Measurements from ENCODE around the gene HYKK.

Gene HYKK, protein sequence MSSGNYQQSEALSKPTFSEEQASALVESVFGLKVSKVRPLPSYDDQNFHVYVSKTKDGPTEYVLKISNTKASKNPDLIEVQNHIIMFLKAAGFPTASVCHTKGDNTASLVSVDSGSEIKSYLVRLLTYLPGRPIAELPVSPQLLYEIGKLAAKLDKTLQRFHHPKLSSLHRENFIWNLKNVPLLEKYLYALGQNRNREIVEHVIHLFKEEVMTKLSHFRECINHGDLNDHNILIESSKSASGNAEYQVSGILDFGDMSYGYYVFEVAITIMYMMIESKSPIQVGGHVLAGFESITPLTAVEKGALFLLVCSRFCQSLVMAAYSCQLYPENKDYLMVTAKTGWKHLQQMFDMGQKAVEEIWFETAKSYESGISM
- long read RNA-seq, result 0 reads

DNA sequence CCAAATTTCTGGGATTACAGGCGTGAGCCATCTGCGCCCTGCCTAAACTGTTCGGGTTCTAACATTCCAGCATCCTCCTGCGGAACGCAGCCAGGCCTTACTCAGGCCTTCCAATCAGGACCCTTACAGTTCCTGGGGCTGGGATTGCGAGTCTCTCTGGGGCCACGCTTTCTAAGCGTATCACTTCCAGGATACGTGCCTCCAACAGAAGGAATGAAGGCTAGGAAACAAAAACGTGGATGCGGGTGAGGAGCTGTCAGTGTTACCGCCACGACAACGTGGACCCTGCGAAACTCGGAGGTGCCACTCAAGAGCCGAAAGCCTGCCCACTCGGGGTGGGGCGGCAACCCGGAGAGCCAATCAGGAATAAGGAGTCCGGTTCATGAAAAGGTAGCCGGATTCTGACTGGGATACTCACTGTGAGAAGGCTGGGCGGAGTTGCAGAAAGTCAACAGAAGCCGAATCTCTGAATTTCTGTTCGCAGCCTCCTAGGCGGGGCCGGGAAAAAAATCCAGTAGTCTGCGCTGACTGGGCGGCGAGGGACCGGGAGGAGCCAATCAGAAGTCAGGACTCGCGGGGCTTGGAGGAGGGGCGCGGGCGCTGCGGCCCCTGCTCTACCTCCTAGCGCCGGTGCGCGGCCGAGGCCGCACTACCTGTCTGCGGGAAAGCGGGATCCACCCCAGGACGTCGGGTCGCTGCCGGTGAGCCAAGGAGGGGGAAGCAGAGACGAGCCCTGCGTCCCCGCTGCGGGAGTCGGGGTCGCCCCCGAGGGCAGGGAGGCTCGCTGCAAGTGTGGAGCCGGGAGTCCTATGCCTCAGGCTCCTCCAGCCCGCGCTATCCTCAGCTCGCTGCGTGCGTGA lies at the start of gene HYKK:
TSS of gene HYKK (plus strand) at position 607 of the 860 bp plus-strand sequence. CDS start 5,512 bp downstream, outside the sequence.
- peak within 1 kb of the TSS; percentile 71 for H3K4me3 ChIP-seq (replicated peaks; ENCODE audit: insufficient read depth, low read length)
- peak; percentile 65 to 72 for DNase-seq (ENCODE audit: low read depth in 1 of 2, low spot score in 1 of 2)
- H3K27me3 ChIP-seq (ENCODE audit: insufficient read depth, poor library complexity, severe bottlenecking), result peaks cover 28% of the 10 kb centered on the region
- no peak within 1 kb of the TSS for H3K27ac ChIP-seq (replicated peaks)
- TF ChIP-seq SPI1 (IDR thresholded peaks at IDR 0.05; ENCODE audit: borderline replicate concordance, low read depth) (no peak), GABPA (IDR thresholded peaks at IDR 0.05; ENCODE audit: low read depth) (no peak), POLR2AphosphoS5 (IDR thresholded peaks at IDR 0.05; ENCODE audit: low read depth) (no peak)
- TF ChIP-seq, protein P1, sequence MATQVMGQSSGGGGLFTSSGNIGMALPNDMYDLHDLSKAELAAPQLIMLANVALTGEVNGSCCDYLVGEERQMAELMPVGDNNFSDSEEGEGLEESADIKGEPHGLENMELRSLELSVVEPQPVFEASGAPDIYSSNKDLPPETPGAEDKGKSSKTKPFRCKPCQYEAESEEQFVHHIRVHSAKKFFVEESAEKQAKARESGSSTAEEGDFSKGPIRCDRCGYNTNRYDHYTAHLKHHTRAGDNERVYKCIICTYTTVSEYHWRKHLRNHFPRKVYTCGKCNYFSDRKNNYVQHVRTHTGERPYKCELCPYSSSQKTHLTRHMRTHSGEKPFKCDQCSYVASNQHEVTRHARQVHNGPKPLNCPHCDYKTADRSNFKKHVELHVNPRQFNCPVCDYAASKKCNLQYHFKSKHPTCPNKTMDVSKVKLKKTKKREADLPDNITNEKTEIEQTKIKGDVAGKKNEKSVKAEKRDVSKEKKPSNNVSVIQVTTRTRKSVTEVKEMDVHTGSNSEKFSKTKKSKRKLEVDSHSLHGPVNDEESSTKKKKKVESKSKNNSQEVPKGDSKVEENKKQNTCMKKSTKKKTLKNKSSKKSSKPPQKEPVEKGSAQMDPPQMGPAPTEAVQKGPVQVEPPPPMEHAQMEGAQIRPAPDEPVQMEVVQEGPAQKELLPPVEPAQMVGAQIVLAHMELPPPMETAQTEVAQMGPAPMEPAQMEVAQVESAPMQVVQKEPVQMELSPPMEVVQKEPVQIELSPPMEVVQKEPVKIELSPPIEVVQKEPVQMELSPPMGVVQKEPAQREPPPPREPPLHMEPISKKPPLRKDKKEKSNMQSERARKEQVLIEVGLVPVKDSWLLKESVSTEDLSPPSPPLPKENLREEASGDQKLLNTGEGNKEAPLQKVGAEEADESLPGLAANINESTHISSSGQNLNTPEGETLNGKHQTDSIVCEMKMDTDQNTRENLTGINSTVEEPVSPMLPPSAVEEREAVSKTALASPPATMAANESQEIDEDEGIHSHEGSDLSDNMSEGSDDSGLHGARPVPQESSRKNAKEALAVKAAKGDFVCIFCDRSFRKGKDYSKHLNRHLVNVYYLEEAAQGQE (IDR thresholded peaks at IDR 0.05; ENCODE audit: insufficient replicate concordance, low read depth), result no peak
- TF ChIP-seq, protein P2, sequence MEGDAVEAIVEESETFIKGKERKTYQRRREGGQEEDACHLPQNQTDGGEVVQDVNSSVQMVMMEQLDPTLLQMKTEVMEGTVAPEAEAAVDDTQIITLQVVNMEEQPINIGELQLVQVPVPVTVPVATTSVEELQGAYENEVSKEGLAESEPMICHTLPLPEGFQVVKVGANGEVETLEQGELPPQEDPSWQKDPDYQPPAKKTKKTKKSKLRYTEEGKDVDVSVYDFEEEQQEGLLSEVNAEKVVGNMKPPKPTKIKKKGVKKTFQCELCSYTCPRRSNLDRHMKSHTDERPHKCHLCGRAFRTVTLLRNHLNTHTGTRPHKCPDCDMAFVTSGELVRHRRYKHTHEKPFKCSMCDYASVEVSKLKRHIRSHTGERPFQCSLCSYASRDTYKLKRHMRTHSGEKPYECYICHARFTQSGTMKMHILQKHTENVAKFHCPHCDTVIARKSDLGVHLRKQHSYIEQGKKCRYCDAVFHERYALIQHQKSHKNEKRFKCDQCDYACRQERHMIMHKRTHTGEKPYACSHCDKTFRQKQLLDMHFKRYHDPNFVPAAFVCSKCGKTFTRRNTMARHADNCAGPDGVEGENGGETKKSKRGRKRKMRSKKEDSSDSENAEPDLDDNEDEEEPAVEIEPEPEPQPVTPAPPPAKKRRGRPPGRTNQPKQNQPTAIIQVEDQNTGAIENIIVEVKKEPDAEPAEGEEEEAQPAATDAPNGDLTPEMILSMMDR (IDR thresholded peaks at IDR 0.05; ENCODE audit: insufficient read depth, low read length), result no peak

DNA sequence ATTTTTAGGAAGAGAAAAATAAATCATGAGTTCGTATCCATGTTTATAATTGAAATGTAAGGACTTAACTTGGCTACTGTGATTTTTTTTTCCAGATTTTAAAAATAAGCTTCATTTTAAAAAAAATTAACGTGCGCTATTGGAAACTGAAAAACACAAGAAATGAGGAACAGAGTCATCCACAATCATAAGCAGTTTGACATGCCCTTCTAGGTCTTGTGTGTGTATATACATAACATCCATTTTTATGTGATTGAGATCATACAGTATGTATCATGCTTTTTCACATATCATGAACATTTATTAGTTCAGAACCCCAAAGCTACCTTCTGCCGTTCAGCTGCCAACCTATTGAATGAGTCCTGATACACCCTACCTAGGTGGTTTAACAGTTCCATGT lies 46.6 kb upstream of the HYKK start:
- TF ChIP-seq POLR2AphosphoS5 (IDR thresholded peaks at IDR 0.05; ENCODE audit: low read depth), result no peak
- TF ChIP-seq, protein P1 (IDR thresholded peaks at IDR 0.05; ENCODE audit: insufficient replicate concordance, low read depth), result no peak
- no peak; the same call in 1 of the 2 replicates for TF ChIP-seq SPI1 (IDR thresholded peaks at IDR 0.05; ENCODE audit: borderline replicate concordance, low read depth)
- TF ChIP-seq, protein P2 (IDR thresholded peaks at IDR 0.05; ENCODE audit: insufficient read depth, low read length), result no peak
- no peak for TF ChIP-seq GABPA (IDR thresholded peaks at IDR 0.05; ENCODE audit: low read depth)
- no peaks in the 10 kb centered on the region for H3K27me3 ChIP-seq (ENCODE audit: insufficient read depth, poor library complexity, severe bottlenecking)
- H3K27ac ChIP-seq (replicated peaks), result no peak overlapping the region; the same call in 1 of the 2 replicates
- DNase-seq (ENCODE audit: low read depth in 1 of 2, low spot score in 1 of 2), result no peak
- H3K4me3 ChIP-seq (replicated peaks; ENCODE audit: insufficient read depth, low read length), result no peak overlapping the region

DNA sequence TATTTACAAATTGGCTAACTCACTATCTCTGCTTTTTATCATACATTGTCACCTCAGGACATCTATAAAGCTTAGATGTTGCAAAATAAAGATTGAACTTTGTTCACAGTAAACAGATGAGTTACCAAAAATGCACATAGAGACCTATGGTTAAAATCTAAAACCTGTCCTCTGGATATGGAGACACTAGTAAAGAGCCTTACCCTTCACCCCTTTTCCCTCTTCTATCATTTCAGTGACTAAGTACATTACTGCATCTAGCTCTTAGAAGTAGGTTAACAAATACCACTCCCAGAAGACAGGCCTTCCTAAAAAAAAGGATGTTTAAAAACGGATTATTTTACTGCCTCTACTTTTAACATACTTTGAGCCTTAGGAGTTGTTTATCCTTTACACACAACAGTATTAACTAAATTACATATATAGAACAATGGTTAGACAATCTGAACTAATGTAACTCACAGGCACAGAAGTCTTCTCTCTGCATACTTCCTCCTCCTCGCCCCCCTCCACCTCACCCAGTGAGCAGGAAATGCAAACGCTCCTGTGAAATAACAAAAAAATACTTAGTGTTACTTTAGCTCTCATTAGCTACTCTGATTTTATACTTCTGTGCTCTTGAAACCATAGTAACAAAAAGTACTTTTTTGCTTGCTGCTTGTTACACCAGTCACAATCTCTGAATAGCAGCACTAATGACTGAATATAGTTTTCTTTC lies 46.0 kb upstream of the HYKK start:
- TF ChIP-seq, protein P2 (IDR thresholded peaks at IDR 0.05; ENCODE audit: insufficient read depth, low read length), result no peak
- TF ChIP-seq GABPA (IDR thresholded peaks at IDR 0.05; ENCODE audit: low read depth), result no peak
- TF ChIP-seq, protein P1 (IDR thresholded peaks at IDR 0.05; ENCODE audit: insufficient replicate concordance, low read depth), result no peak
- DNase-seq (ENCODE audit: low read depth in 1 of 2, low spot score in 1 of 2), result no peak
- Histone ChIP-seq H3K27me3 (ENCODE audit: insufficient read depth, poor library complexity, severe bottlenecking) (no peaks in the 10 kb centered on the region), H3K4me3 (replicated peaks; ENCODE audit: insufficient read depth, low read length) (no peak overlapping the region), H3K27ac (replicated peaks) (no peak overlapping the region; the same call in 1 of the 2 replicates)
